HG03342 (cell line): ENCODE measurements around the gene ARHGAP6.
"Not testable (repeated sequence)": the region's sequence is repeated elsewhere in the genome, so short reads cannot be mapped to it uniquely, and the experiment has no call there.

Experiments
- ATAC-seq: cut with Tn5 transposase; IDR thresholded peaks from one replicate; pipeline ENCODE4 v1.9.1; 2021; ENCODE audit warnings: mild to moderate bottlenecking, moderate library complexity; ENCODE audit not compliant: unreplicated experiment

The ARHGAP6 gene

DNA sequence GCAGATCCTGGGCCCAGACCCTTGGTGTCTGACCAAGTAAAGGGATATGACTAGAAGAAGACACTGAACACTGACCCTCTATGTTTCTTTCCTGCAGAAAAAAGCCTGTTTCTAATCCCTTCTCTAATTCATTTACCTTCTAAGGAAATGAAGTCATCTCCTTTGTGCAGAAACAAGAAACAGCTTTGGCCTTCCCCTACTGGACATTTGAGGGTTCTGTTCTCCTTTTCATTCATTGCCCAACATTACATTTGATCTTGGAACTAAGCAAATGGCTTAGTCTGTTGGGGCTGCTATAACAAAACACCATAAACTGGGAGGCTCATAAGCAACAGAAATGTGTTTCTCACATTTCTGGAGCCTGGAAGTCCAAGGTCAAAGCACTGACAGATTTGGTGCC, 534.6 kb downstream of the ARHGAP6 start:
- ATAC-seq = no peak

DNA sequence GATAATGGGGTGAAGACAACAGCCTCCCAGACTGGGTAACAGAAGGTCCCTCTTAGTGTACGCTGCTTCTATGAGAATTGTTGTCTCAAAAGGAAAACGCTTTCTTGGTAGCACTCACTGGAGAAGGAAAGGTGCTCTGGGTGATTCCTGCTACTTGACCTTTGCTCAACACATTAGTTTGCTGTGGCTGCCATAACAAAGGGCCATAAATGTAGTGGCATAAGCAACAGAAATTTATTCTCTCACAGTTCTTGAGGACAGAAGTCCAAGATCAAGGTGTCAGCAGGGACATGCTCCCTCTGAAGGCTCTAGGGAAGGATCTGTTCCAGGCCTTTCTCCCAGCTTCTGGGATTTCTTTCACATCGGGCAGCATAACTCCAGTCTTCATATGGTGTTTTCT, 535.6 kb downstream of the ARHGAP6 start:
- ATAC-seq = no peak

- no peak for ATAC-seq
These were observed 536.1 kb downstream of the ARHGAP6 start for GRCh38 chrX:11129534-11130105.

DNA sequence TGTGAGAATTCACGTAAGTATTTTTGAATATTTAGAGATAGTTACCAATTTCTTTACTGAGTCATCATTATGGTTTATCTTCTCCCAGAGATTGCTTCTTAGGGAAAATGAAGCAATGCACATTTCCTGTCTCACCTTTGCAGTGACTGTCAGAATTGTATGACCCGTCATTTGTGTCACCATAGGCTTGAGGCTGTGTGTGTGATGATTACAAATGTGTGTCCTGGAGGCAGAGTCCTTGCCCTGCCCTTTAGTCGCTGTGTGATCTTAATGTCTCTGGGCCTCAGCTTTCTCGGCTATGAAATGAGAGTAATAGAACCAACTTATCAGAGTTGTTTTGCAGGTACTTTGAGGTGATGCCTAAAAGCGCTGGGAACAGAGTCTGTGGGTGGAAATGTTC, 540.7 kb downstream of the ARHGAP6 start:
- ATAC-seq = no peak

DNA sequence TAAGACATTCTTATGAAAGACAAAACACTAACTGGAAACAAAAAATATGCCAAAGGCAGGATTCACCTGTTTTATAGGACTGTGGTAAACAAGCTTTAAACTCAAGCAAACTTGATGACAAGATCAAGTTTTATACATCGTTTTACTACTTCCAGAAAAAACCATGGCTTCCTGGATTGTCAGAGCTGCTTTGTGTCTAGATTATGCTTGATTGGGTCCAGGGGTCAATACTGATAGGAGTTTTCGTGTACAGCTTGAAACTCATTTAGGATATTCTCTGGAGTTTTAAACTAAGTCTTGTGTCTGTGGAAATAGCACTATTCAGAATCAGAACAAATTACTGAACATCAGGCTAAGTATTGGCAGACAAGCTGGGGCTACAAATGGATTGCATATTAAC, 541.6 kb downstream of the ARHGAP6 start:
- no peak for ATAC-seq

DNA sequence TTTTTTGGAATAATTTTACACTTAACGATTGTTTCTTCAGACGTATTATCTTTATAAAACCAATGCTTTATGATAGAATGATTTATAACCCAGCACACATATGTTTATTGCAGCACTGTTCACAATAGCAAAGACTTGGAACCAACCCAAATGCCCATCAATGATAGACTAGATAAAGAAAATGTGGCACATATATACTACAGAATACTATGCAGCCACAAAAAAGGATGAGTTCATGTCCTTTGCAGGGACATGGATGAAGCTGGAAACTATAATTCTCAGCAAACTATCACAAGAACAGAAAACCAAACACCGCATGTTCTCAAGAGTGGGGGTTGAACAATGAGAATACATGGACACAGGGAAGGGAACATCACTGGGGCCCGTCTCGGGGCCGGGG, 542.6 kb downstream of the ARHGAP6 start:
- not testable (repeated sequence) for ATAC-seq

GRCh38 chrX:11119313-11119943, 546.3 kb downstream of the ARHGAP6 start:
- ATAC-seq = no peak

DNA sequence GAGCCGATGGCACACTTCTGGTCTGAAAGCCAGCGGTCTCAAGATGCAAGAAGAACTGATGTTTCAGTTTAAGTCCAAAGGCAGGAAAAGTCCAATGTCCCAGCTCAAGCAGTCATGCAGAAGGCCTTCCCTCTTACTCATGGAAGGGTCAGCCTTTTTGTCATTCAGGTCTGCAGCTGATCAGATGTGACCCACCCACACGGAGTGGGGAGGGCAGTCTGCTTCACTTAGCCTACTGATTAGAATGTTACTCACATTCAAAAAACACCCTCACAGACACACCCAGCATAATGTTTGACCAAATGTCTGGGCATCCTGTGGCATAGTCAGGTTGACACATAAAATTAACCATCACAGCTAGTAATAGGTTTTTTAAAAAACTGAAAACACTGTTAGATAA, 548.0 kb downstream of the ARHGAP6 start:
- no peak for ATAC-seq

- ATAC-seq = no peak
These were observed 552.0 kb downstream of the ARHGAP6 start for GRCh38 chrX:11113731-11114130.

- no peak for ATAC-seq
These were observed 553.8 kb downstream of the ARHGAP6 start for GRCh38 chrX:11111947-11112346.

DNA sequence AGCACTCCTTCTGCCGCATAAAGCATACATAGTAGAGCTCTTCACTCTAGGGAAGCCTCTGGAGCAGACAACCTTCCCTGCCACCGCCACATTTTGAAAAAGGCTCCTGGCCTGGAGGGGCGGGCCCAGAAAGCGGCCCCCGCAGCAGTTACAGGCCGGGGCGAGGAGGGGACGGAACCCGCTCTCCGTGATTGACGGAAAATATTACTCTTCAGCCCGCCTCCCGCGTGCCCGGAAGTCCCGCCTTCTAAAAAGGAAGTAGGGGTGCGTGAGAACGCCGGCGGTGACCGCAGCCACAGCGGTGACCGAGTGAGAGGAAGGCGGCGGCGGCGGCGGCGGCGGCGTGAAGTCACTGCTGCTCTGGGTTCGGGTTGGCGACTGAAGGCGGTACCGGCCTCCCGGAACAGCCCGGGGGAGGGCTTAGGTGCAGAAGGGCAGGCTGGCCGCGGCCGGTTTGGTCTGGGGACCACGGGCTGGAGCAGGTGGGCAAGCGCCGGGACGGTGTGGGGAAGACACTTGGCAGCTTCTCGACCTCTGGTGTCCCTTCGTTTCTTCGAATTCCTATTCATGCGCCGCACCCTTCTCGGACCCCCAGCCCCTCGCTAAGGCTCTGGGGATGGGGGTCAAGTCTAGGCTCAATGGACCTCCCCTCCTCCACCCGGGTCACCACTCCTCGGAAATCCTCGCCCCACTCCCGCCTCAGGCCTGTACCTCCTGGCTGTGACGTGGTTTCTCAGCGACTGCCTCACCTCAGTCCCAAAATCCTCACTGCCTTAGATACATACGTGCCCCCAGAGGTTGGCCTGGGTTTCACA, 554.5 kb downstream of the ARHGAP6 start, which contains the start of gene HCCS:
HCCS (plus strand) TSS at position 296 of the 815 bp plus-strand sequence. CDS start 729 bp downstream, outside the sequence.
- ATAC-seq = peak; percentile 90

DNA sequence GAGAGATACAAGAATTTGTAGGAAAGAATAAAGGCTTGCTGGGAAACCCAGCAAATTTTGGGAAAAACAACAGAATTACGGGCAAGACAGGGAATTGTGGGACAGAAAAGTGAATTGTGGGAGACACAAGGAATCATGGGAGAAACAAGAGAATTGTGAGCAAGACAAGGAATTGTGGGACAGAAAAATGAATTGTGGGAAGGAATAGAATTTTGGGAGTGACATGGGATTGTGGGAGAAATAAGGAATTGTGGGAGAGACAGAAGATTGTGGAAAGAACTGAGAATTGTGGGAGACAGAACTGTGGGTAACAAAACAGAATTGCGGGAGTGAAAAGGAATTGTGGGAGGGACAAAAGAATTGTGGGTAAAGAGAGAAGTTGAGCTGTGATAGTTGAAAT, 555.8 kb downstream of the ARHGAP6 start:
- ATAC-seq = no peak

- no peak for ATAC-seq
These were observed 557.3 kb downstream of the ARHGAP6 start for GRCh38 chrX:11108253-11108941.

GRCh38 chrX:11105080-11105479, 560.6 kb downstream of the ARHGAP6 start:
- no peak for ATAC-seq

GRCh38 chrX:11103751-11104150, 562.0 kb downstream of the ARHGAP6 start:
- no peak for ATAC-seq

- ATAC-seq = peak; percentile 41
These were observed 562.7 kb downstream of the ARHGAP6 start for GRCh38 chrX:11103006-11103405.

GRCh38 chrX:11100281-11101035, 565.3 kb downstream of the ARHGAP6 start:
- ATAC-seq = no peak

- no peak for ATAC-seq
These were observed 566.3 kb downstream of the ARHGAP6 start for GRCh38 chrX:11099465-11099864.

DNA sequence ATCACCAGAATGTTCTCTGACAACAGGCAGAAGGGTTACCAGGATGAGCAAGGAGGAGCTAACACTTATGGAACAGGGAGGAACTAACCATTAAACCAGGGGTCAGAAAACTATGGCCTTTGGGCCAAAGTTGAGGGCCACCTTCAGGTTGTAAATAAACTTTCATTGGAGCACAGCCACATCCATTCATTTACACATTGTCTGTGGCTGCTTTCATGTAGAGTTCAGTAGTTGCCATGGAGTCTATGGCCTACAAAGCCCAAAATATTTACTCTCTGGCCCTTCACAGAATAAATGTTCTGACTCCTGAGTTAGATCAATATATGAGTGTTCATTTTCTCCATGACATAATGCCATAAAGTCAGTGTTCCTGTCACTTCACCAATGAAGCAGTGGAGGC, 567.8 kb downstream of the ARHGAP6 start:
- ATAC-seq = no peak

DNA sequence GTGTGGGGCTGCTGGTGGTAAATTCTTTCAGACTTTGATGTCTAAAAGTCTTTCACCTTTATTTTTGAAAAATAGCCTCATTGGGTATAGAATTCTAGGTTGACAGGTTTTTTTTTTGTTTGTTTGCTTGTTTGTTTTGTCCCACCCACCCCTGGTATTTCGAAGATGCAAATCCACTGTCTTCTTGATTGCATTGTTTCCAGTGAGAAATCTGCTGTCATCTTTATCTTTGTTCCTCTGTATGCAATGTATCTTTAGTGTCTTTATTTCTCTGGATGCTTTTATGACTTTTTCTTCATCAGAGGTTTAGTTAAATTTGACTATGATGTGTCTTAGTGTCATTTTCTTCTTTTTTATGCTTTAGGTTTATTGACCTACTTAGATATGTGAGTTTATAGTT, 575.9 kb downstream of the ARHGAP6 start:
- ATAC-seq = no peak
